ENCODE results near the gene CACHD1. TPM values are rescaled to one million over a fixed set of nuclear protein-coding genes. Genes with fewer than 3 reads are reported as not detected.
"Not testable (repeated sequence)": the region's sequence is repeated elsewhere in the genome, so short reads cannot be mapped to it uniquely, and the experiment has no call there.

Gene CACHD1
- total RNA-seq, 2 donors from 2014 or later = 10.8 to 14.4 TPM

DNA sequence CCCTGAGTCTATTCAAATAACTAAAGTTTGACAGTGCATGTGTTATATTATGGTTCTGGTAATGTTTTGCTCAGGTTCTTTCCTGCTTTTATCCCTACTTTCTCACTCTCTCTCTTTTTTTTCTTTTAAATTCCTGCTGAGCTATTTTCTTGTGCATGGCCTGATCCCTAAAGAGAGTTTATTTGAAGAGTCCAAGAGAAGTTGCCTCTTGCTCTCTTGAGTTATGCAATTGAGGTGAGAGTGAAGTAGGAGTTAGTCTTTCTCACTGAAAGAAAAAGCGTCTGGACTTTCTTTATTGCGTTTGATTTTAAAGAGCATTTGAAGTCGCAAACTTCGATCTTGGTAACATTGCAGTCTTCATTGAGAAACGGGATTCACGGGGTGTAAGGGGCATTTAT, 138.7 kb downstream of the CACHD1 start:
- intact Hi-C loops (cut with DNase I) = no loop called here
- Histone ChIP-seq H3K27ac (no peak overlapping the region), H3K27me3 (replicated peaks; ENCODE audit: insufficient read depth) (no peaks in the 10 kb centered on the region), H3K4me1 (replicated peaks) (no peaks in the 10 kb centered on the region), H3K4me3 (no peak overlapping the region), H3K36me3 (no peaks in the 10 kb centered on the region), H3K9me3 (no peaks in the 10 kb centered on the region)
- no peak for DNase-seq (ENCODE audit: low spot score)
- 88% methylated on average over 6 of the region's 6 CpGs for whole genome bisulfite sequencing
- TF ChIP-seq POLR2A (IDR thresholded peaks at IDR 0.05) (no peak), POLR2AphosphoS5 (IDR thresholded peaks at IDR 0.05) (no peak)
- TF ChIP-seq, protein P1, sequence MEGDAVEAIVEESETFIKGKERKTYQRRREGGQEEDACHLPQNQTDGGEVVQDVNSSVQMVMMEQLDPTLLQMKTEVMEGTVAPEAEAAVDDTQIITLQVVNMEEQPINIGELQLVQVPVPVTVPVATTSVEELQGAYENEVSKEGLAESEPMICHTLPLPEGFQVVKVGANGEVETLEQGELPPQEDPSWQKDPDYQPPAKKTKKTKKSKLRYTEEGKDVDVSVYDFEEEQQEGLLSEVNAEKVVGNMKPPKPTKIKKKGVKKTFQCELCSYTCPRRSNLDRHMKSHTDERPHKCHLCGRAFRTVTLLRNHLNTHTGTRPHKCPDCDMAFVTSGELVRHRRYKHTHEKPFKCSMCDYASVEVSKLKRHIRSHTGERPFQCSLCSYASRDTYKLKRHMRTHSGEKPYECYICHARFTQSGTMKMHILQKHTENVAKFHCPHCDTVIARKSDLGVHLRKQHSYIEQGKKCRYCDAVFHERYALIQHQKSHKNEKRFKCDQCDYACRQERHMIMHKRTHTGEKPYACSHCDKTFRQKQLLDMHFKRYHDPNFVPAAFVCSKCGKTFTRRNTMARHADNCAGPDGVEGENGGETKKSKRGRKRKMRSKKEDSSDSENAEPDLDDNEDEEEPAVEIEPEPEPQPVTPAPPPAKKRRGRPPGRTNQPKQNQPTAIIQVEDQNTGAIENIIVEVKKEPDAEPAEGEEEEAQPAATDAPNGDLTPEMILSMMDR (IDR thresholded peaks at IDR 0.05) = no peak

- H3K9me3 ChIP-seq; H3K36me3 ChIP-seq; intact Hi-C loops (cut with DNase I); H3K27me3 ChIP-seq (replicated peaks; ENCODE audit: insufficient read depth); DNase-seq (ENCODE audit: low spot score); H3K27ac ChIP-seq; H3K4me1 ChIP-seq (replicated peaks); H3K4me3 ChIP-seq: not testable (repeated sequence)
- WGBS = 91% methylated on average over 3 of the region's 3 CpGs
Observed at GRCh38 chr1:64610950-64611349, 141.0 kb downstream of the CACHD1 start.

DNA sequence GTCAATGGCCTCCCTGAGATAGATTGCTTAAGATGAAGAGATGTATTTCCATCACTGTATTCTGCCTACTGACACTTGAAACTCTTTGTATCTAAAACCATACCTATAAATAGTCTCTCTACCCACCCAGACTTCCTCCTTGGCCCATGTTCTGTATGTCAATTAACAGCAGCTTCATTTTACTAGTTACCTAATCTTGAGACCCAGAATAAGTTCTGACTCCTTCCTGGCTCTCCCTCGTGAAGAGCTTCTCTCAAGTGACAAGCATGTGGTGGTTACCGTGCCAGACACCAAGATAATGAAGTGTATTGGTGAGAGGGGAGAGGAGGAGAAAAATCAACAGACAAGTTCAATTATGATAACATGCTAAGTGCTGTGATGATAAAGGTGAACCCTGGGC, 146.1 kb downstream of the CACHD1 start:
- WGBS = 71% methylated on average over 2 of the region's 2 CpGs
- DNase-seq (ENCODE audit: low spot score) = no peak
- Histone ChIP-seq H3K27ac (no peak overlapping the region), H3K9me3 (no peaks in the 10 kb centered on the region), H3K27me3 (replicated peaks; ENCODE audit: insufficient read depth) (no peaks in the 10 kb centered on the region), H3K4me1 (replicated peaks) (no peaks in the 10 kb centered on the region), H3K36me3 (no peaks in the 10 kb centered on the region), H3K4me3 (no peak overlapping the region)
- TF ChIP-seq, protein P1 (IDR thresholded peaks at IDR 0.05) = no peak
- TF ChIP-seq POLR2AphosphoS5 (IDR thresholded peaks at IDR 0.05) (no peak), POLR2A (IDR thresholded peaks at IDR 0.05) (no peak)
- intact Hi-C loops (cut with DNase I) = no loop called here

- Histone ChIP-seq H3K4me3 (no peak overlapping the region), H3K27me3 (replicated peaks; ENCODE audit: insufficient read depth) (no peaks in the 10 kb centered on the region), H3K9me3 (no peaks in the 10 kb centered on the region), H3K36me3 (no peaks in the 10 kb centered on the region), H3K4me1 (replicated peaks) (peaks cover 3% of the 10 kb centered on the region), H3K27ac (no peak overlapping the region)
- TF ChIP-seq, protein P1 (IDR thresholded peaks at IDR 0.05) = no peak
- TF ChIP-seq POLR2A (IDR thresholded peaks at IDR 0.05) (no peak), POLR2AphosphoS5 (IDR thresholded peaks at IDR 0.05) (no peak)
- DNase-seq (ENCODE audit: low spot score) = no peak
- WGBS = 60% methylated on average over 4 of the region's 4 CpGs
- intact Hi-C loops (cut with DNase I) = no loop called here
Observed at GRCh38 chr1:64623750-64624191, 153.8 kb downstream of the CACHD1 start.

DNA sequence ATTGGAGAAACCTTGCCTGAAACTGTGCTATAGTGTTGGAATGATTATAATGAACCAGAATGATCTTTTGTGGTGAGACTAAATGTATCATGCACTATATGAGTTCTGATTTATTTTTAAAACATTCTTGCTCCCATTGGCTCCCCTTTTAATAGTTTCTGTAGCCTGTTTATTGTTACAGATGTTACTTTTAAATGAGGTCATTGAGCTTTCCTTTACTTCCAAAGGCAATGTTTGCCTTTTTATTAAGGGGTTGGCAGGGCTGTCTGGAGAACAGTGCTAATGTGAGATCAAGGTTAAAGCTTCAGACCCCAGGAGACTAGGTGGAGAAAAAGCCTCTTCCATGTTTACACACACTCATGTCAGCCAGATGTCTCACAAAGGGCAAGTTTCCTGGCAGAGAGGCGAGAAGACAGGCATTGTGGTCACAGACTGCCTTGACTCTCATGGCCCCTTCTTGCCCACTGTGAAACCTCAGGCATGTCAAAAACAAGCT, 154.3 kb downstream of the CACHD1 start:
- Histone ChIP-seq H3K27ac (no peak overlapping the region), H3K9me3 (no peaks in the 10 kb centered on the region), H3K4me1 (replicated peaks) (peaks cover 3% of the 10 kb centered on the region), H3K27me3 (replicated peaks; ENCODE audit: insufficient read depth) (no peaks in the 10 kb centered on the region), H3K4me3 (no peak overlapping the region), H3K36me3 (no peaks in the 10 kb centered on the region)
- WGBS = 59% methylated on average over 1 of the region's 1 CpG
- TF ChIP-seq POLR2AphosphoS5 (IDR thresholded peaks at IDR 0.05) = peak; percentile 21
- TF ChIP-seq, protein P1 (IDR thresholded peaks at IDR 0.05) = no peak
- DNase-seq (ENCODE audit: low spot score) = no peak
- intact Hi-C loops (cut with DNase I) = no loop called here

All from prostate gland (tissue), 2 donors.